Bronchial epithelial cell (primary cell): ENCODE measurements around the gene IQCB1. TPM values are rescaled to one million over a fixed set of nuclear protein-coding genes. Genes with fewer than 3 reads are reported as not detected.
A peak's percentile ranks its signal among the peaks of the same experiment; 100 is the strongest.

ENCODE experiments used
- DNase-seq: peaks from one replicate; pipeline ENCODE4 v3.0.0-alpha.2; 2010; ENCODE audit warnings: low read depth
- FAIRE-seq: peaks from 2 replicates; lab custom pipeline; 2011; peaks lifted over from hg19 to GRCh38; lab: Jason Lieb, UNC
- H3K27me3 ChIP-seq: 2 replicates; pipeline ENCODE4 v1.5.1; 2011; ENCODE audit warnings: low read length; ENCODE audit not compliant: control insufficient read depth, insufficient read depth
- H3K36me3 ChIP-seq: 2 replicates; pipeline ENCODE4 v1.5.1; 2011; ENCODE audit warnings: low read length; ENCODE audit not compliant: control insufficient read depth, insufficient read depth
- H3K4me3 ChIP-seq: 2 replicates; pipeline ENCODE4 v1.5.1; 2011; ENCODE audit warnings: mild to moderate bottlenecking, low read depth, low read length, control low read depth
- total RNA-seq: library from RNA; depleted of rRNA; stranded (reverse); fragments of >200 nt; gene quantifications from 2 replicates; pipeline ENCODE4 v1.2.1, GENCODE V29; 2014
- TF ChIP-seq, protein P1 (sequence below): IDR thresholded peaks from 2 replicates; pipeline ENCODE4 v1.5.1; 2011; ENCODE audit warnings: mild to moderate bottlenecking, moderate library complexity, low read length, control low read depth, inconsistent platforms; ENCODE audit not compliant: insufficient read depth, severe bottlenecking

IQCB1 gene
- total RNA-seq, 1 donor from 2014 or later, result 34.0 TPM

DNA sequence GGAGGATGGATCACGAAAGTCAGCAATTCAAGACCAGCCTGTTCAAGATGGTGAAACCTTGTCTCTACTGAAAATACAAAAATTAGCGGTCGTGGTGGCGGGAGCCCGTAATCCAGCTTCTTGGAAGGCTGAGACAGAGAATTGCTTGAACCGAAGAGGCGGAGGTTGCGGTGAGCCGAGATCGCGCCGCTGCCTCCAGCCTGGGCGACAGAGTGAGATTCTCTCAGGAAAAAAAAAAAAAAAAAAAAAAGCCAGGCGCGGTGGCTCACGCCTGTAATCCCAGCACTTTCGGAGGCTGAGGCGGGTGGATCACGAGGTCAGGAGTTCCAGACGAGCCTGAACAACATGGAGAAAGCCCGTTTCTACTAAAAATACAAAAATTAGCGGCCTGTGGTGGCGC, 5.1 kb upstream of the IQCB1 start:
- no peak for FAIRE-seq

DNA sequence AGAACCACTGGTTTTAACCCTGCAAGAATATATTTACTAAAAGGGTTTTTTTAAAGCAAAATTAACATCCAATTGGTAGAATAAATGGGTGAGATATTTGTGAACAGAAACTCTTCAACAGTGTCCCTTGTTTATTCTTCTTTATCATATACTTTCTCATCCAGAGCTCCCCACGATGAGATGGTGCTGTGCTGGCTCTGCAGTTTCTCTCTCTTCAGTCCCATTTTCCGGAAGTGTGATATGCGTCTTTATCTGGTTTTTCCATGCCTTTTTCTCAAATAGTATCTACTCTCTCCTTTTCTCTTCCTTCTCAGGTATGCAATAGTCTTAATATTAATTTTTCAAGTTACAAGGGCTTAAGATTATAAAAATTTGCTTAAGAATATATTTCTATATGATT, 1.6 kb upstream of the IQCB1 start:
- Histone ChIP-seq H3K36me3 (peaks cover 2% of the 10 kb centered on the region), H3K27me3 (no peaks in the 10 kb centered on the region), H3K4me3 (no peak overlapping the region)
- TF ChIP-seq, protein P1, sequence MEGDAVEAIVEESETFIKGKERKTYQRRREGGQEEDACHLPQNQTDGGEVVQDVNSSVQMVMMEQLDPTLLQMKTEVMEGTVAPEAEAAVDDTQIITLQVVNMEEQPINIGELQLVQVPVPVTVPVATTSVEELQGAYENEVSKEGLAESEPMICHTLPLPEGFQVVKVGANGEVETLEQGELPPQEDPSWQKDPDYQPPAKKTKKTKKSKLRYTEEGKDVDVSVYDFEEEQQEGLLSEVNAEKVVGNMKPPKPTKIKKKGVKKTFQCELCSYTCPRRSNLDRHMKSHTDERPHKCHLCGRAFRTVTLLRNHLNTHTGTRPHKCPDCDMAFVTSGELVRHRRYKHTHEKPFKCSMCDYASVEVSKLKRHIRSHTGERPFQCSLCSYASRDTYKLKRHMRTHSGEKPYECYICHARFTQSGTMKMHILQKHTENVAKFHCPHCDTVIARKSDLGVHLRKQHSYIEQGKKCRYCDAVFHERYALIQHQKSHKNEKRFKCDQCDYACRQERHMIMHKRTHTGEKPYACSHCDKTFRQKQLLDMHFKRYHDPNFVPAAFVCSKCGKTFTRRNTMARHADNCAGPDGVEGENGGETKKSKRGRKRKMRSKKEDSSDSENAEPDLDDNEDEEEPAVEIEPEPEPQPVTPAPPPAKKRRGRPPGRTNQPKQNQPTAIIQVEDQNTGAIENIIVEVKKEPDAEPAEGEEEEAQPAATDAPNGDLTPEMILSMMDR, result no peak
- no peak for FAIRE-seq
- no peak for DNase-seq

More for the DNA sequence above, 5.1 kb upstream of the IQCB1 start:
- TF ChIP-seq, protein P1, result no peak
- no peak for DNase-seq
- no peak overlapping the region for H3K4me3 ChIP-seq
- H3K27me3 ChIP-seq, result no peaks in the 10 kb centered on the region
- H3K36me3 ChIP-seq, result no peaks in the 10 kb centered on the region

DNA sequence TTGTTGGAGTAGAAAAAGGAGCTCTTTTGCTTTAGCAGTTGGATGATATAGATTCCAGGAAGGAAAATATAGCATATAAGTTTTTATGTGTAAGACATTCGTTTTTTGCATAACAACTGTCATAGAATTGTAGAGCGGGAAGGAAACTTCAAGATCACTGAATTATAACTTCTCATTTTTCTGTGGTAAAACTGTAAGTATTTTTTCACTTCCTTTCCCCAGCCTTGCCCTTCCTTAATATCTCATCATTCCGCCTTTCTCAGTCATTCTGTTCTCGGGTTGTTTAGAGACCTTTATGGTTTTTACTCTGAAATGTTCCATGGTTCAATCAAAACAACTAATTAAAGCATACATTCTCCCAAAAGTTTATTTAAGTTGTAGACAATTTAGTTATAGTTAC, 1.2 kb upstream of the IQCB1 start:
- FAIRE-seq, result no peak
- Histone ChIP-seq H3K27me3 (no peaks in the 10 kb centered on the region), H3K36me3 (peaks cover 4% of the 10 kb centered on the region), H3K4me3 (no peak overlapping the region)
- no peak for DNase-seq
- TF ChIP-seq, protein P1, result no peak

DNA sequence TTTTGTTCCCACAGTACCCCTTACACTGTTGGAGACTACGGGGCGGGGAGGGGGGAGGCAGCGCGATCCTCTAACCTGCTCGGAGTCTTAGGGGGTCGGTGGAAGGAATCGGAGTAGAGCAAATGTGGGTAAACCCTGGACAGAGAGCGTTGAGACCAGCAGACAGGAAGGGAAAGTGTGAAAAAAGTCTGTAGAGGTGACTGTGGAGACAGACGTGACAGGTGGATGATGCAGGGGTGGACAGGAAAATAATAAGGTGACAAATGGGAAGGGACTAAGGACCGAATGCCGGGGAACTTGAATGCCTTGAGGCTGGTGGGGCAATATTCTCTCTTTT, 573 bp upstream of the IQCB1 start:
- Histone ChIP-seq H3K27me3 (no peaks in the 10 kb centered on the region), H3K4me3 (peak overlapping the region; percentile 57), H3K36me3 (peaks cover 4% of the 10 kb centered on the region)
- TF ChIP-seq, protein P1, result no peak
- DNase-seq (no peak), FAIRE-seq (no peak)

DNA sequence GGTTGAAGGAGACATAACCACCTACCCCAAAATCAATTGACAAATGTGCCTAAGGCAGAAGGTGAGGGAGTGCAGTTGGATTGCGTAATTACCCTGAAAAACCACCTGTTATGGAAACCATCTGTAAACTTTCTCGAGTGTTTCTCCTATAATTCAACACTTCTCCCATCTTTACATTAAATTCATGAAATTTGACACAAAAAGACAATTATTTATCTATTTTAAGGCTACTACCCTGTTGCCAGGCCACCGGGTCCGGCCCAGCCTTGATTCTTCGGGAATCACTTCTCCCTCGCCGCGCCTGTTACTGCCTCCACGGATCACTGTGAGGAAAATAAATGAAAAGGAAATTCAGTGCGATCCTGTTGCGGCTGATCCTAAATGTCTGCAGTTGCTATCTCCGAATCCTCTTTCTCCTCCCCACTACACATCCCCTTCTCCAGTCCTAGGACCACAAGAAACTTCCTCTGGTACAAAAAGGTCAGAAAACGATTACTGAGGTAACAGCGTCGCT, 646 bp downstream of the IQCB1 start:
- DNase-seq (peak; percentile 41), FAIRE-seq (no peak)
- Histone ChIP-seq H3K27me3 (no peaks in the 10 kb centered on the region), H3K36me3 (peaks cover 6% of the 10 kb centered on the region), H3K4me3 (peak overlapping the region; percentile 57)
- TF ChIP-seq, protein P1, result no peak

DNA sequence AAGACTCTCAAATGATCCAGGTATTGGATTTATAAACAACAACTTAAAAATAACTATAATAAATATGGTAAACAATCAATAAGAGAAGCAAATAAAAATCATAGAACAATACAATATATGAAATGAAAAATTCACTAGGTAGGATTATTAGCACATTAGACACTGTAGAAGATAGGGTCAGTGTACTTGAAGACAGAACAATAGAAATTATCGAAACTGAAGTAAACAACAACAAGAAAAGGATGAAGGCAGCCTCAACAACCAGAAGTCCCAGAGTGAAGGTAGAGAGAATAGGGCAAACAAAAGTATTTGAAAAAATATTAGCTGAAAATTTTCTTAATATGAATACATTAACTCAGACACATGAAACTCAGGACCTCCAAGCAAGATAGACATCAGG, 11.9 kb downstream of the IQCB1 start:
- H3K36me3 ChIP-seq, result peaks cover 7% of the 10 kb centered on the region
- no peak overlapping the region for H3K4me3 ChIP-seq
- no peaks in the 10 kb centered on the region for H3K27me3 ChIP-seq
- TF ChIP-seq, protein P1, result no peak
- DNase-seq (no peak), FAIRE-seq (no peak)
